ENCODE measurements around the gene SLC25A33. TPM values are rescaled to one million over a fixed set of nuclear protein-coding genes. Genes with fewer than 3 reads are reported as not detected.

SLC25A33 gene
- total RNA-seq, 6 experiments from 2014 or later: 3.5 to 26.5 (median 8.2) TPM

DNA sequence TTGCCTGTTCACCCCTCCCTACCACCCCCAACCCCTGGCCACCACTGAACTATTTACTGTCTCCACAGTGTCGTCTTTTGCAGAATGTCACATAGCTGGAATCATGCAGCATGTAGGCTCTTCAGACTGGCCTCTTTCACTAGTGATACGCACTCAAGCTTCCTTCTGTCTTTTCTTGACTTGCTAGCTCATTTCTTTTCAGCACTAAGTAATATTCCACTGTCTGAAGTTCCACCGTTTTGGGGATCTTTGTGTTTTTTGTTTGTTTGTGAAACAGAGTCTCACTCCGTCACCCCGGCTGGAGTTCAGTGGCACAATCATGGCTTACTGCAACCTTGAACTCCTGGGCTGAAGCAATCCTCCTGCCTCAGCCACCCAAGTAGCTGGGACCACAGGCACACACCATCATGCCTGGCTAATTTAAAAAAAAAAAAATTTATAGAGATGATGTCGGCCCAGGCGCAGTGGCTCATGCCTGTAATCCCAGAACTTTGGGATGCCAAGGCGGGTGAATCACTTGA lies 43.4 kb upstream of the SLC25A33 start:
- Histone ChIP-seq H3K27ac (no peak overlapping the region), H3K27me3 (no peaks in the 10 kb centered on the region), H3K9me3 (no peaks in the 10 kb centered on the region), H3K4me3 (no peak overlapping the region), H3K4me1 (peaks cover 0 to 25% (median 10%) of the 10 kb centered on the region in 4 donors), H3K36me3 (no peaks in the 10 kb centered on the region)
- ATAC-seq: no peak
- intact Hi-C loops (cut with DNase I): loop anchor here (5.0 to 10.0 kb wide), 3 partner anchors 49 to 79 kb away; no protein-coding TSS in a partner anchor
- WGBS (ENCODE audit: insufficient coverage, low coverage, low lambda C conversion rate, missing lambda C conversion rate): 66% methylated on average over 8 of the region's 8 CpGs
- TF ChIP-seq, protein P1, sequence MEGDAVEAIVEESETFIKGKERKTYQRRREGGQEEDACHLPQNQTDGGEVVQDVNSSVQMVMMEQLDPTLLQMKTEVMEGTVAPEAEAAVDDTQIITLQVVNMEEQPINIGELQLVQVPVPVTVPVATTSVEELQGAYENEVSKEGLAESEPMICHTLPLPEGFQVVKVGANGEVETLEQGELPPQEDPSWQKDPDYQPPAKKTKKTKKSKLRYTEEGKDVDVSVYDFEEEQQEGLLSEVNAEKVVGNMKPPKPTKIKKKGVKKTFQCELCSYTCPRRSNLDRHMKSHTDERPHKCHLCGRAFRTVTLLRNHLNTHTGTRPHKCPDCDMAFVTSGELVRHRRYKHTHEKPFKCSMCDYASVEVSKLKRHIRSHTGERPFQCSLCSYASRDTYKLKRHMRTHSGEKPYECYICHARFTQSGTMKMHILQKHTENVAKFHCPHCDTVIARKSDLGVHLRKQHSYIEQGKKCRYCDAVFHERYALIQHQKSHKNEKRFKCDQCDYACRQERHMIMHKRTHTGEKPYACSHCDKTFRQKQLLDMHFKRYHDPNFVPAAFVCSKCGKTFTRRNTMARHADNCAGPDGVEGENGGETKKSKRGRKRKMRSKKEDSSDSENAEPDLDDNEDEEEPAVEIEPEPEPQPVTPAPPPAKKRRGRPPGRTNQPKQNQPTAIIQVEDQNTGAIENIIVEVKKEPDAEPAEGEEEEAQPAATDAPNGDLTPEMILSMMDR (IDR thresholded peaks at IDR 0.05): no peak
- no peak for TF ChIP-seq POLR2A (IDR thresholded peaks at IDR 0.05)
- DNase-seq: no peak

DNA sequence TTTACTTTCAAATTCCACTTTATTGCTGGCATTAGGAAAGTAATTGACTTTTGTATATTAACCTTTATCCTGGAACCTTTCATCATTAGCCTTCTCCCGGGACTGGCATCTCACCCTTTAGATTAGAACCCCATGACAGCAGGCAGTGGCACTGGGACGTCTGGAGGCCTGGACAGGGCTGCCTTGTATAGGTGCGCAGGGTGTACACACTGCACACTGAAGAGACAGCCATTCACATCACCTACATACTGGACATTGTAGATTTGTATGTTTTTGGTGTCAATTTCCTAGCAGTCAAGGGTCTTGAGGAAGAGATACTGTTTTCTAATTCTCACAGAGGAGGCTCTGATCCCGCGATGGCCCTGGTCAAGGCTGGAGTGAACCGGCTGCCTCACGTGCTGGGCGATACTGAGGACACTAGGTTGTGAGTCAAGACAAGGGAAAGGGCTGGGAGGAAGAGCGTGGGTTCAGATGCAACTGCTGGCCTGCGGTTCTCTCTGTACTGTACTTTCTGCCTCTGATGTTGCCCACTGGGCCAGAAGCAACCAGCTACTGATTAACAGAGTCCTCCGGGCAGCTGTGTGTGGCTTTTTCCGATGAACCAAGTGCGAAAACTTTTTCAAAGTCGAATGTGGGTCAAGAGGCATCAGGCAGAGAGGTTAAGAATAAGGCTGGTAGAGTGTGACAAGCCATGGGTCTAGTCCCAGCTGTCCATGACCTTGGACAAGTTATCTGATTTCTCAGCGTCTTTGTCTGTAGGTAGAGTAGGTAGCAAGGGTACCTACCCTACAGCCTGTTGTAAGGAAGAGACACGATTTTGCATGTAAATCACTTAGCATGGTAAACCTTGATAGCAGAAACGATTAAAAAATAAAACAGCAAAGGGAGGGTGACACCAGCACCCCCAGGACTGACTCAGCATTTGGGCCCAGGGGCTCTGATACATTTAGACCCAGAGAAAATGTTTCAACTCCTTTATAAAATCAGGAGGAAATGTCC lies 38.2 kb upstream of the SLC25A33 start:
- intact Hi-C loops (cut with DNase I): no loop called here

DNA sequence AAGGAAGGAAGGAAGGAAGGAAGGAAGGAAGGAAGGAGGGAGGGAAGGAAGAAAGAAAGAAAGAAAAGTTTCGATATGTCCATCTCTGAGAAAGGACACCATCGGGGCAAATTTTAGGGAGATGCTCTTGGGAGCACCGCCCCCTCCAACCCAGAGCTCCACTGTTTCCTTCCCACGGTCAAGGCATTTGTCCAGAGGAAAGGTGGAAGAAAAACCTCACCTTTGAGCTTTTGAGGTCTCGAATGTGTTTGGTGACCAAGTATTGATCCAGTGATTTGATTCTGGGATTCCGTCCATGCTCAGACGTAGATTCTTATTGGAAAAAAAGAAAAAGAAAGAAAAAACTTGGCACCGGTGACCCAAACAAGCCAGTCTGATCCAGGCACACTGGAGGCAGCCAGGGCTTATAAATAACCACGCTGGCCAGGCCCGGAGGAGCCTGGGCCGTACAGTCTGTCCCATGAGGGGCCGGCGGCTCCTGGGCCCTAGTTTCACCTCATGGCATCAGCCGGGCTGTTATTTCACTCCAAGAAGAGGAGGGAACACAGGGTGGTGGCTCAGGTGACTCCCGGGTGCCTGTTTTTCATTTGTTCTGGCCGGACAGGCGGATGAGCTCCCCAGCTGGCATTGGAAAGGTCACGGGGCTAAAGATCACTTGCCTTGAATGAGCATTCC lies 36.1 kb upstream of the SLC25A33 start:
- no peaks in the 10 kb centered on the region for H3K27me3 ChIP-seq
- peaks cover 0 to 31% (median 16%) of the 10 kb centered on the region in 4 donors for H3K4me1 ChIP-seq
- ATAC-seq (peak; percentile 72 to 90 (median 86)), DNase-seq (peak; percentile 62 to 89 (median 88))
- H3K9me3 ChIP-seq: no peaks in the 10 kb centered on the region
- TF ChIP-seq, protein P1 (IDR thresholded peaks at IDR 0.05): no peak
- peak; percentile 58 for TF ChIP-seq POLR2A (IDR thresholded peaks at IDR 0.05)
- H3K36me3 ChIP-seq: no peaks in the 10 kb centered on the region
- H3K27ac ChIP-seq: peak overlapping the region; percentile 31 to 71 (median 52)
- H3K4me3 ChIP-seq: peak overlapping the region in 1 of 3 donors; percentile 7
- 28% methylated on average over 18 of the region's 18 CpGs for WGBS (ENCODE audit: insufficient coverage, low coverage, low lambda C conversion rate, missing lambda C conversion rate)
- intact Hi-C loops (cut with DNase I): no loop called here

More for the DNA sequence above, 38.2 kb upstream of the SLC25A33 start:
- Histone ChIP-seq H3K9me3 (no peaks in the 10 kb centered on the region), H3K36me3 (no peaks in the 10 kb centered on the region), H3K4me3 (peak overlapping the region in 1 of 3 donors; percentile 7), H3K4me1 (peaks cover 0 to 31% (median 16%) of the 10 kb centered on the region in 4 donors), H3K27ac (peak overlapping the region in 2 of 3 donors; percentile 37 to 60), H3K27me3 (no peaks in the 10 kb centered on the region)
- ATAC-seq (peak; percentile 67 to 76 (median 72)), DNase-seq (peak; percentile 32 to 67 (median 66))
- WGBS (ENCODE audit: insufficient coverage, low coverage, low lambda C conversion rate, missing lambda C conversion rate): 29% methylated on average over 14 of the region's 17 CpGs
- TF ChIP-seq, protein P1 (IDR thresholded peaks at IDR 0.05): no peak
- TF ChIP-seq POLR2A (IDR thresholded peaks at IDR 0.05): peak; percentile 38

DNA sequence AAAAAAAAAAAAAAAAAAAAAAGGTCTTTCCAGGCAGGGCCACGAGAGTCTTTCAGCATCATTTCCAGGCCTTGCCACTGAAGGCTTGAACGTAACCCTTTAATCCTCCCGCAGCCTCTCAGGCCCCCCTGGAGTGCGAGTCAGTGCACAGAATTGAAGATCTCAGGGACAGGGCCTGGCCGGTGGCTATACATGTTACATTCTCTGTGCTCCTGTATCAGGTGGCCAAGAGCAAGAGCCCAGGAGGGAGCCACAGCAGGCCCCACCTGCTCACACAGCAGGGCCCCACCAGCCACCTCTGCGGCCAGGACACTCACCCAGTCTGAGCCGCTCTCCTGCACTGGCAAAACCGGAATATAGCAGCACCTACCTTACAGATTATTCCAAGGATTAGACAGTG lies 34.1 kb upstream of the SLC25A33 start:
- no peak for TF ChIP-seq POLR2A (IDR thresholded peaks at IDR 0.05)
- TF ChIP-seq, protein P1 (IDR thresholded peaks at IDR 0.05): no peak
- H3K9me3 ChIP-seq: no peaks in the 10 kb centered on the region
- H3K36me3 ChIP-seq: no peaks in the 10 kb centered on the region
- no peak for ATAC-seq
- H3K4me1 ChIP-seq: peaks cover 0 to 31% (median 16%) of the 10 kb centered on the region in 4 donors
- 91% methylated on average over 5 of the region's 8 CpGs for WGBS (ENCODE audit: insufficient coverage, low coverage, low lambda C conversion rate, missing lambda C conversion rate)
- no peaks in the 10 kb centered on the region for H3K27me3 ChIP-seq
- intact Hi-C loops (cut with DNase I): no loop called here
- no peak overlapping the region for H3K27ac ChIP-seq
- DNase-seq: no peak
- H3K4me3 ChIP-seq: no peak overlapping the region

All from right lobe of liver (tissue), 6 donors.